Ovary (tissue), 9 donors: ENCODE data around the gene LIMCH1. TPM values are rescaled to one million over a fixed set of nuclear protein-coding genes. Genes with fewer than 3 reads are reported as not detected.

Experiments used
- DNase-seq, 5 donors: peaks; one replicate each; pipeline ENCODE4 v3.0.0-alpha.2; 2019 to 2020
- H3K27ac ChIP-seq, 2 donors: fragments of 200-600 bp; one replicate each; pipeline versions ENCODE4 v1.5.1 to v1.8.0; 2019 to 2022
- H3K27me3 ChIP-seq: fragments of 200-600 bp; one replicate; pipeline ENCODE4 v1.8.0; 2022
- H3K36me3 ChIP-seq: fragments of 200-600 bp; sonication (generic); one replicate; pipeline ENCODE4 v1.5.1; 2019
- H3K4me1 ChIP-seq: one replicate; pipeline ENCODE4 v1.8.1; 2013; ENCODE audit warnings: mild to moderate bottlenecking, moderate library complexity; ENCODE audit not compliant: insufficient read depth
- H3K4me3 ChIP-seq: fragments of 200-600 bp; sonication (generic); one replicate; pipeline ENCODE4 v1.5.1; 2017
- H3K9me3 ChIP-seq, 2 donors: fragments of 200-600 bp in 1 of 2; sonication (generic) in 1 of 2; one replicate each; pipeline versions ENCODE4 v1.5.1 to v1.8.1; 2013 to 2019; ENCODE audit warnings: mild to moderate bottlenecking in 1 of 2, moderate library complexity in 1 of 2
- CTCF ChIP-seq, 3 donors: fragments of 450-650 bp in 2 of 3; fragments of 200-600 bp in 1 of 3; IDR thresholded peaks; one replicate each; pipeline versions ENCODE4 v1.5.1 to v1.8.0; 2016 to 2022; ENCODE audit warnings: antibody characterized with exemption in 3 of 3, mild to moderate bottlenecking in 1 of 3
- EP300 ChIP-seq: sonication (generic); formaldehyde crosslinking; IDR thresholded peaks from one replicate; pipeline ENCODE4 v1.6.1; 2017; ENCODE audit warnings: antibody characterized with exemption
- POLR2A ChIP-seq: fragments of 450-650 bp; IDR thresholded peaks from one replicate; pipeline ENCODE4 v1.6.1; 2017; ENCODE audit warnings: antibody characterized with exemption, mild to moderate bottlenecking, moderate library complexity
- WGBS, 3 donors: extraction: QIAGEN DNeasy Blood & Tissue Kit in 1 of 3; methylation state at CpG; one replicate each; pipeline versions ENCODE4 v1.1.5 to v1.1.7; 2013 to 2017; 5-methylcytosine and 5-hydroxymethylcytosine counted together
- intact Hi-C, 4 donors: fragments of 100-400 bp; cut with DNase I; formaldehyde crosslinking; loops; one replicate each; pipeline versions ENCODE4 v1.11.0 to v1.15.1; 2022 to 2023
- polyA plus RNA-seq, 2 donors: library from polyadenylated mRNA; stranded (reverse); fragments of 200-250 nt in 1 of 2; fragments of 350-450 nt in 1 of 2; fragmentation: Illumina TruSeq in 1 of 2; extraction: RNeasy Lipid Tissue Mini Kit (QIAGEN cat#74804) in 1 of 2; gene quantifications; one replicate each; pipeline ENCODE4 v1.2.3, GENCODE V29; 2013 to 2014
- total RNA-seq, 7 donors: library from RNA; depleted of rRNA in 2 of 7; stranded (reverse); fragments of >200 nt in 2 of 7; fragmentation: NEBNext Ultra II Directional in 3 of 7; extraction: Animal tissue kit (Norgen Biotek cat#: 25700) in 3 of 7; gene quantifications; one replicate each; pipeline versions ENCODE4 v1.1.0 to v1.2.4, GENCODE V29; 2016 to 2023
- donor health status: DM: no; HTN: no; CAD: no; lungs with moderate emphysema.
- donor health status: DM: no; HTN: no; CAD: no.
- donor health status: Bipolar disorder and iron deficiency.
- donor health status: DM: yes; HTN: yes; CAD: no.
- donor health status: DM: no; HTN: no; CAD: no.
- donor health status: DM: yes; HTN: yes; CAD: no.

The LIMCH1 gene
- total and polyA plus RNA-seq, 9 donors, result 9.7 to 56.6 (median 23.6) TPM

- no peaks in the 10 kb centered on the region for H3K9me3 ChIP-seq
- H3K27ac ChIP-seq, result no peak overlapping the region
- 91% methylated on average over 2 of the region's 2 CpGs for WGBS, 3 donors
- DNase-seq, result no peak
- TF ChIP-seq EP300, result no peak
- H3K4me1 ChIP-seq, result peaks cover 2% of the 10 kb centered on the region
- intact Hi-C loops, result no loop called here
- no peak overlapping the region for H3K4me3 ChIP-seq
- no peaks in the 10 kb centered on the region for H3K27me3 ChIP-seq
- no peaks in the 10 kb centered on the region for H3K36me3 ChIP-seq
These were observed 76.6 kb downstream of the LIMCH1 start for GRCh38 chr4:41614519-41614918.

GRCh38 chr4:41619161-41619560, 81.2 kb downstream of the LIMCH1 start:
- no peaks in the 10 kb centered on the region for H3K36me3 ChIP-seq
- H3K9me3 ChIP-seq, result no peaks in the 10 kb centered on the region
- intact Hi-C loops, result no loop called here
- no peaks in the 10 kb centered on the region for H3K4me1 ChIP-seq
- no peak overlapping the region for H3K27ac ChIP-seq
- DNase-seq, result no peak
- no peak for TF ChIP-seq CTCF (IDR thresholded peaks at IDR 0.05)
- no peak for TF ChIP-seq POLR2A
- TF ChIP-seq EP300, result no peak
- 88 to 92% (median 92%) methylated on average over 16 of the region's 16 CpGs for WGBS, 3 donors
- H3K4me3 ChIP-seq, result no peak overlapping the region
- H3K27me3 ChIP-seq, result no peaks in the 10 kb centered on the region

GRCh38 chr4:41620594-41621256, 82.8 kb downstream of the LIMCH1 start:
- no peak overlapping the region for H3K27ac ChIP-seq
- intact Hi-C loops, result no loop called here
- no peaks in the 10 kb centered on the region for H3K27me3 ChIP-seq
- TF ChIP-seq CTCF (IDR thresholded peaks at IDR 0.05) (no peak), POLR2A (no peak), EP300 (no peak)
- no peaks in the 10 kb centered on the region for H3K36me3 ChIP-seq
- WGBS, 3 donors, result 91 to 95% (median 93%) methylated on average over 5 of the region's 5 CpGs
- DNase-seq, result no peak
- H3K4me3 ChIP-seq, result no peak overlapping the region
- no peaks in the 10 kb centered on the region for H3K9me3 ChIP-seq
- H3K4me1 ChIP-seq, result no peaks in the 10 kb centered on the region

GRCh38 chr4:41622787-41623186, 84.8 kb downstream of the LIMCH1 start:
- H3K4me1 ChIP-seq, result no peaks in the 10 kb centered on the region
- H3K9me3 ChIP-seq, result no peaks in the 10 kb centered on the region
- H3K36me3 ChIP-seq, result no peaks in the 10 kb centered on the region
- H3K27ac ChIP-seq, result no peak overlapping the region
- intact Hi-C loops, result no loop called here
- no peaks in the 10 kb centered on the region for H3K27me3 ChIP-seq
- WGBS, 3 donors, result 93 to 97% (median 94%) methylated on average over 2 of the region's 2 CpGs
- TF ChIP-seq EP300 (no peak), CTCF (IDR thresholded peaks at IDR 0.05) (no peak), POLR2A (no peak)
- no peak for DNase-seq
- no peak overlapping the region for H3K4me3 ChIP-seq

- intact Hi-C loops, result no loop called here
- Histone ChIP-seq H3K4me1 (no peaks in the 10 kb centered on the region), H3K9me3 (no peaks in the 10 kb centered on the region), H3K27ac (no peak overlapping the region), H3K36me3 (no peaks in the 10 kb centered on the region), H3K27me3 (no peaks in the 10 kb centered on the region), H3K4me3 (no peak overlapping the region)
- no peak for TF ChIP-seq POLR2A
- no peak for TF ChIP-seq CTCF (IDR thresholded peaks at IDR 0.05)
- TF ChIP-seq EP300, result no peak
- no peak for DNase-seq
- 92 to 95% (median 92%) methylated on average over 3 of the region's 3 CpGs for WGBS, 3 donors
These were observed 86.8 kb downstream of the LIMCH1 start for GRCh38 chr4:41624765-41625164.
